ENCODE data around the gene RASA2.
"Not testable (repeated sequence)": the region's sequence is repeated elsewhere in the genome, so short reads cannot be mapped to it uniquely, and the experiment has no call there.

RASA2 gene

DNA sequence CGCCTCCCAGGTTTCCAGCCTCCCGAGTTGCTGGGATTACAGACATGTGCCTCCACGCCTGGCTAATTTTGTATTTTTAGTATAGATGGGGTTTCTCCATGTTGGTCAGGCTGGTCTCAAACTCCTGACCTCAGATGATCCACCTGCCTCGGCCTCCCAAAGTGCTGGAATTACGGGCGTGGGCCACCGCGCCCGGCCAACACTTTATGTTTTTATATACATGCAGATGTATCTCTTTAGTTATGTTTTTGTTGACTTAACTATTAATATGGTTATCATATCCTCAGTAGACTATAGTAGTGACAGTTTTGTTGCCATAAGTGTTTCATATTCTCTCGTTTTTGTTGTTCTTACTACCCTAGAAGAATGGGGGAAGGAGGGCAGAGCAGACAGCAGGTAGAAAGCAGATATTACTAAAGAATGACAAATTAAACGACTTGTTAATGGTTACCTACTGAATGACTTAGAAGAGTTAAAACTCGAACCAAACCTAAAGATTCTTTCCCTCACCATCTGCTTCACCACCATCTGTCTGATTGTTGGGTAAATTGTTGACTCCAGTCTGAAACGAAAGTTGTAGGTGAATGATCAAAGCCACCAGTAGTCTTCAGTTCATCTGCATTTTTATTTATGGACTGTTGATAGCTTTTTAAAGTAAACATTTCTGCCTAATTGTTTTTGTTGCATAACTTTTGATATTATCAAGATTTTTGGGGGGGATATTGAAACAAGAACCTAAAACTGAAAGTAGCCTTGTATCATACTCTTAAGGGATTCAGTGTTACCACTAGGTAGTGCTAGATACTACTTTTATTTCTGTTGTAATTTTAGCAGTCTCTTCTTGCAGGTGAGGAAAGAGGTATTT, 89.3 kb downstream of the RASA2 start:
- DNase-seq, result peak in 1 of 56 donors; percentile 6

DNA sequence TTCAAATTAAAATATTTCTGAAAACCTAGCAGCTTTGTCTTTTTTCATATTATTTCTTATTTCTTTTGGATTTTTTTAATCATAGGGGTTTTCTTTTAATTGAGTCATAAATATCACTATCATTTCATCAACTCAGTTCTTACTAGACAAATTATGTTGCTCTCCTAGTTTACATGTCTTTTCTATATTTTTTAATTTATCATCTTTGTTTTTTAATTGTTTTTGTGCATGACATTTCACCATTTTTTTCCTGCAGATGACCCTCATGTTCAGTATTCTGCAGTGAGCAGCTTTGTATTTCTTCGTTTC, 89.9 kb downstream of the RASA2 start:
- DNase-seq, result no peak

DNA sequence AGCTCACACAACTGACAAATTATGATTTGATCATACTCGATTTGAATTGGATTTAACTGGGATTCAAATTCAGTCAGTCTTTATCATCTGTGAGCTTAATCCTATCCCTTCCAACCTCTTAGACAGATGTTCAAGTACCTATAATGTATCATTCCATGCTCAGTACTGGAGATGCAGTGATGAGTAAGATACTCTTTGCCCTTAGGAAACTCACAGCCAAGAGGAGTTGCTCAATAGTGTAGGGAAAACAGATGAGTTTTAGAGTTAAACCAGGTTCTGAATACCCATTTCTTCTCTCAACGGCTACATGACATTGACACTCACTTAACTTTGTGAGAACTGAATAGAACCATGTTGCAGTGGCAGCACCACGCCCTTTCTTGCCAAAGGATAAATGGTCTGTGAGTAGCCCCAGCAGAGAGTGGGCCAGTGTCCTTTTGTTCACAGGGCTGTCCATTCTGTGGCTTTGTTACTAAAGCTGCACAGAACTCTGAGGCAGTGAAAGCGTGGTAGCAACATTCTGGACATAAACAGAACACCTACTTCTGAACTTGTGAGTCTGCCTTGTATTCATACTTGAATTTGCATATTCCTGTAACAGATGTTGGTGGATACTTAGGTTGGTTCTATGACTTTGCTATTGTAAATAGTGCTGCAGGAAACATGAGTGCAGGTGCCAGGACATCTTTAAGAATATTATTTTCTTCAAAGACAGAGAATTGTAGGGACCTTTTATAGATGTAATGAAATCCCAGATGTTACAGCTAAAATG, 91.6 kb downstream of the RASA2 start:
- no peak for DNase-seq

DNA sequence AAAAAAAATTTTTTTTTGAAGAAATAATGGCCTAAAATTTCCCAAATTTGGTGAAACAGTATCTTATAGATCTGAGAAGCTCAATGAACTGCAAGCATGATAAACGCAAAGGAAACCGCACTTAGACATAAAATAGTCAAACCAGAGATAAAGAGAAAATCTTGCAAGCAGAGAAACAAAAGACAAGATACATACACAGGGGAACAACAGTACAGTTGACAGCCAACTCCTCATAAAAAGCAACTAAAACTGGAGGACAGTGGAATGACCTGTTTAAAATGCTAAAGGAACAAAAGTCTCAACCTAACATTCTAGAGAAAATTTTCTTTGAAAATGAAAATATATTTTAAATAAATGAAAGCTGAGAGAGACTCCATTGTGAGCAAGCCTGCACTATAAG, 107.5 kb downstream of the RASA2 start:
- no peak for DNase-seq

DNA sequence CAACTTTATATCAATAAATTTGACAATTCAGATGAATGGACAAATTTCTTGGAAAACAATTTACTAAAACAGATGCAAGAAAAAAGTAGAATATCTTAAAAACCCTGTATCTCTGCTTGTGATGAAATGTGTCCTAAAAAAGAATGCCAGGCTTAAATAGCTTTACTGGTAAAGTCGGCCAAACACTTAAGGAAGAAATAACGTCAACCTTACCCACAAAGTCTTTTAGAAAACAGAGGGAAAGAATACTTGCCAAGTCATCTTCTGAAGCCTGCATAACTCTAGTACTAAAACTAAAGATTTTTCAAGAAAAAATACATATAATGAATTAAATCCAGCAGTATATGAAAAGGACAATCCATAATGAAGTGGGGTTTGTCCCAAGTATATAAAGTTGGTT, 111.1 kb downstream of the RASA2 start:
- DNase-seq, result no peak

DNA sequence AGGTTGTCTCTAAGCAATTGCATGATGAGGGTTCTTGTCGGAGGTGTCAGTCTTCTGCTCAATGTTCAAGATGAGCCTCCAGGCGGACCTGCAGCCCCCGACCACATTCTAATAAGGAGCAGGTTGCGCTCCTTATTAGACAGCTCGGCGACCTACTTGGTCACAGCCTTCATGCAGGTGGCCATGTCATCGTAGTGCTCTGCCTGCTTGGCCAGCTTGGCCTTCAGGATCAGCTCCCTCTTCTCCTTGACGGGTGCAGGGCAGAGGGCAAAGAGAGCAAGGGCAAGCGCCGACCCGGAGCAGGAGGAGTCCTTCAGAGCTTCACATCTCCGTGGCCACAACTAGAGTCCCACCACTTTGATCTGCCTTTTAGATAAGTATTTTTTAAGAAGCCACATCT, 113.5 kb downstream of the RASA2 start:
- DNase-seq, result no peak

DNA sequence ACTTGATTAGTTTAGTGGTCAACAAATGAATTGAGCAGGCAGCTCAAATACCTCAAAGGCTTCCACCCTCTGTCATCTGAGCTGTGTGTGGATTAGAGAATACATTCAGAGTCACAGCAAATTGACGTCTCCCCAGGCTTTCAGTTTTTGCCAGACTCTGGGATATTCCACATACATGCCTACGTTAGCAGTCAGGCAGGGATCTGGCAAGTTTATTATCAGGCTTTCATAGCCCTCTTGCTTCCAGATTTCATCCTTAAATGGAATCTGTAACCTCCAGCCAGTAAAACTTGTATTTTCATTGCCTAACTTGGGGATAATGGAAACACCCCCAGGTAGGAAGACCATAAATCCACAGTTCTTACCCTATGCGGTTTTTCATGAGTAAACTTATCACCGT, 115.9 kb downstream of the RASA2 start:
- no peak for DNase-seq

DNA sequence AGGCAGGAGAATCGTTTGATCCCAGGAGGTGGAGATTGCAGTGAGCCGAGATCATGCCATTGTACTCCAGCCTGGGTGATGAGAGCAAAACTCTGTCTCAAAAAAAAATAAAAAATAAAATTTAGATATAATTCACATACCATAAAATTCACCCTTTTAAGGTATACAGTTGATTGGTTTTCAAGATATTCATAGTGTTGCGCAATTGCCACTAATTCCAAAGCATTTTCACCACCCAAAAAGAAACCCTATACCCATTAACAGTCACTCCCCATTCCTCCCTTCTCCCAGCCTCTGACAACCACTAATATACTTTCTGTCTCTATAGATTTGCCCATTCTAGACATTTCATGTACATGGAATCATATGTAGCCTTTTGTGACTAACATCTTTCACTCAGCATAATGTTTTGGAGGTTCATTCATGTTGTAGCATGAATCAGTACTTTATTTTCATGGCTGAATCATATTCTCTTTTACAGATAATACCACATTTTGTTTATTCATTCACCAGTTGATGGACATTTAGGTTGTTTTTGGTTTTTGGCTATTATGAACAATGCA, 116.7 kb downstream of the RASA2 start:
- no peak for DNase-seq

DNA sequence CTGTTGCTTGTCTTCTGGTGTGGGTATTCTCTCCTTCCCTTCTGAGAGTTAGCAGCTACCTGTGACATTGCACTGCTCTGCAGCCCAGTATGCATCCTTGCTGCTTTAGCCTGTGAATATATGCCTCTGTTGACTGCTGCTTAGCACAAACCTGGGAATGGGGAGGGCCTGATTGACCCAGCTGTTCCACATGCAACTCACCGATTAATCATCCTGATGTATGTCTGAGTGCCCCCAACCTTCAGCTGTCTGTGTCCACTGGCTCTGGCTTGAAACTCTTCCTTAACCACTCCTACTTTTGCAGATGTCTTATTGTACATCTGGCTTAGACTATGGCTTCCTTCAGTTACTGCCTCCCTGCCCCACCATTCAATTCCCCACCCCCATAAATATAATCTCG, 119.1 kb downstream of the RASA2 start:
- no peak for DNase-seq

DNA sequence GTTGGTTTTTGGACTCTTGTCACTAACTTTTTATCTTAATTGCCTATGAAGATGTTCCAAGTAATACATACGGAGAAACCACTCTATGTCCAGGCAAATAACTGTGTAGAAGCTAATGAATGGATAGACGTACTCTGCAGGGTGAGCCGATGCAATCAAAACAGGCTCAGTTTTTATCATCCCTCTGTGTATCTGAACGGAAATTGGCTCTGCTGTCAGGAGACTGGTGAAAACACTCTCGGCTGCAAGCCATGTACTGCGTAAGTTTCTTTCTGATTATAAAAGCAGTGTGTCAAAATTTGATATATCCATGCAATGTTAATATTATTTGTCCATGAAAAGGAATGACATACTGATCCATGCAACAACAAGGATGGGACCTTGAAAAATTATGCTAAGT, 121.6 kb downstream of the RASA2 start:
- DNase-seq, result no peak

DNA sequence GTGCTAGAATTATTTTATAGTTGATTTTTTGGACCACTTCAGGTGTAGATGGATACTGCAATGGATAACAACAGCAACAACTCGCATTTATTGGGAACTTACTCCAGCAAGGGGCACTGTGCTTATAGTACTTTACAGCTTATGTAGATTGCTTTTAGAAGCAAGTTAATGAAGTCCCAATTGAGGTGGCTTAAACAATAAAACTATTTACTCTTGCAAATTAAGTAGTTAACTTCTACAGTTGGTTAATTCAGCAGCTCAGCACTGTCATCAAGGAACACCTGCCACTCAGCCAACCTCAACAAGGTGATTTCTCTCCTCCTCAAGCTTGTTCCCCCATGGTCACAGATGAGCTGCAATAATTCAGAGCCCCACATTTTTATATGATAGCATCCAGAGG, 124.1 kb downstream of the RASA2 start:
- DNase-seq, result no peak

DNA sequence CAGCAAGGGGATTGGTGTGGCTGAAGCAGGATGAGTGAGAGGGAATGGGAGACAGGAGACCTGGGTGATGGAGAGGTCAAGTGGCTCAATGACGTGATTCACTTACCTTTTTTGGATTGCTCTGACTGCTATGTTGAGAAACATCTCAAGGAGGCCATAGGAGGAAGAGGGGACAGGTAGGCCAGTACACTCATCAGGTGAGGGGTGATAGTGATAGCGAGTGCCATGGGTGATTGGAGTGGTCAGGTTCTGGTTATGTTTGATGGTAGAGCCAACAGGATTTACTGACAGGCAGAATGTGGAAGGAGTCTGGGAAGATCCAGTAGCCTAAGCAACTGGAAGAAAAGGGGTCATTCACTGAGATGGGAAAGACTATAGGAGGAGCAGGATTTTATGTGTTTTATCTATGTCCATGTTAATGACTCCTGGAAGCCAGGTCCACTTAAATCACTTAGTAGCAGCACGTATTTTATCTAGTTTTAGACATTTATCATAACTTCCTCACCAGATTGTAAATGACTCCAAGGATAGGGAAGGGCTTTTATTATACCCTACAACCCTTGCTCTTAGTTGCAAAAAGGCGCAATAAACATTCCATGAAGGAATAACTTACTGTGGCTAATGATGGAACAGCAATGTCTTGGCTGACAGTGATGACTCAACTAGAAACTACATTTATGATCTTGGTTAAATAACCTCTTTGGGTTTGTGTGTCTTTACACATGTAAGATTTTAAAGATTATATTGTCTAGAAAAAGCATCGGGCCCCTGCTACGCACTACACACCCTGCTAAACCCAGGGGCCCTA, 131.5 kb downstream of the RASA2 start:
- no peak for DNase-seq

DNA sequence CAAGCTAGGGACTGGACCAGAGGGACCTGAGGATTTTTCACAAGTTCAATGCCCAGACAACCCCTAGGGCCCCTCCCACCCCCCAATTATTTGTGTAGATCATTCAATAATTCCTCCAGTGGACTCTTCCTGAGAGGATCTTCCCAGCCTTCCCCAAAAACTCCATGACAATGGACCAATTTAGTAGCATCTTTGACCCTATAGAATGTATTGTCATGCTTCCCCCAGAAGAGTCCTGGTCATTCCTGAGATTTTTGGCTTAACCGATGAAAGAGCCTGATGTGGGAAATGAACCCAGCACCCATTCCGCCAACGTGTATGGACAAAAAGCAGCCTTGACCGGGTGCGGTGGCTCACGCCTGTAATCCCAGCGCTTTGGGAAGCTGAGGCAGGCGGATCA, 132.1 kb downstream of the RASA2 start:
- no peak for DNase-seq

DNA sequence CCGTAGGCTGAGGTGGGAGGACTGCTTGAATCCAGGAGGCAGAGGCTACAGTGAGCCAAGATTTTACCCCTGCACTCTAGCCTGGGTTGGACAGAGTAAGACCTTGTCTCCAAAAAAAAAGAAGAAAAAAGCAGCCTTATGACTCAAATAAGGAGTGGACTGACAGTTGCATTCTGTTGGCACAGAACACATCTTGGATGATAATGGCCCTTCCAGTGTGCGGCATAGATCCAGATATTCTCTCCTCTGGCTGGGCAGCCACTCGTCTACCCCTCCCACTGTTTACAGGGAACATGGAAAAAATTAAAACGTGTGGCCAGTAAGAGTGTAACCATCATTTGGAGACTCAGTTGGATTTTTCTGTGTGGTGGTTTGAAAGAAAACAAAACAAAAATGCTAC, 132.6 kb downstream of the RASA2 start:
- no peak for DNase-seq

DNA sequence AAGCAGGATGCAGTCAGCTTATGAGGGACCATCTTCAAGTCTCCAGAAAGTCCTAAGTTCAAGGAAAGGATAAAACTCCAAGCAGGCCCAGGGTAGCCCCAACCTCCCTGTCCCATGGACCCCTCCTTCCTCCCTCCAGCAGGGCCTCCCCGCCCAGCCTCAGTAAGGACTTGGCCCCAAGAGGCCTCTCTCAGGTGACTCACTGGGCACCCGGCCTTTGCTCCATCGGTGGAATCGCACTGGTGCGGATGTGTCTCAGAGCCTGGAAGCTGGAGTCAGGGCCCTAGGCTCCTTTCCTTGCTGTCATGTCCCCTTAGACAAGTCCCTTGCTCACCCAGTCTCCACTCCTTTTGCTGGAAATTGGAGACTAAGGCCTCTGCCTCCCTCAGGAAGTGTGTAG, 136.9 kb downstream of the RASA2 start:
- DNase-seq, result no peak

DNA sequence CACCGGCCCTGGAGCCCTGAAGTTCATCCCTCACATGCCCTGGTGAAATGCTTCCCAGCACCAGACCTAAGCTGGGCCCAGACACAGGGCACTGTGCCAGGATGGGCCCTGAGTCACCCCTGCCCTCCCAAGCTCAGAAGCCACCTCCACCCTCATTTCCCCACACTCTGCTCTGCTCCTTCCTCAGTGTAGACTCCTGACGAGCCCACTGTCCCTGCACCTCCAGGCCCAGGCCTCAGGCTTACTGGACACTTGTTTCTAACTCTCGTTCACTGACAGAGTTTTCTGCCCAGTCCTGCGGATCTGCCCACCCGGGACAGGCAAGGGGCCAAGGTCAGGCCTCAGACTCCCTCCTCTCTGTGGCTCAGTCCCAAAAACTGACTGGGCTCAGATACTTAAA, 138.7 kb downstream of the RASA2 start:
- DNase-seq, result no peak

DNA sequence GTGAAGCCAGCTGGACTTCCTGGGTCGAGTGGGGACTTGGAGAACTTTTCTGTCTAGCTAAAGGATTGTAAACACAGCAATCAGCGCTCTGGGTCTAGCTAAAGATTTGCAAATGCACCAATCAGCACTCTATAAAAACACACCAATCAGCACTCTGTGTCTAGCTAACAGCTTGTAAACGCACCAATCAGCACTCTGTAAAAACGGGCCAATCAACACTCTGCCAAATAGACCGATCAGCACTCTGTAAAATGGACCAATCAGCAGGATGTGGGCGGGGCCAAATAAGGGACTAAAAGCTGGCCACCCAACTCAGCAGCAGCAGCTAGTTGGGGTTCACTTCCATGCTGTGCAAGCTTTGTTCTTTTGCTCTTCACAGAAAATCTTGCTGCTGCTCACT, 141.5 kb downstream of the RASA2 start:
- DNase-seq, result not testable (repeated sequence)

DNA sequence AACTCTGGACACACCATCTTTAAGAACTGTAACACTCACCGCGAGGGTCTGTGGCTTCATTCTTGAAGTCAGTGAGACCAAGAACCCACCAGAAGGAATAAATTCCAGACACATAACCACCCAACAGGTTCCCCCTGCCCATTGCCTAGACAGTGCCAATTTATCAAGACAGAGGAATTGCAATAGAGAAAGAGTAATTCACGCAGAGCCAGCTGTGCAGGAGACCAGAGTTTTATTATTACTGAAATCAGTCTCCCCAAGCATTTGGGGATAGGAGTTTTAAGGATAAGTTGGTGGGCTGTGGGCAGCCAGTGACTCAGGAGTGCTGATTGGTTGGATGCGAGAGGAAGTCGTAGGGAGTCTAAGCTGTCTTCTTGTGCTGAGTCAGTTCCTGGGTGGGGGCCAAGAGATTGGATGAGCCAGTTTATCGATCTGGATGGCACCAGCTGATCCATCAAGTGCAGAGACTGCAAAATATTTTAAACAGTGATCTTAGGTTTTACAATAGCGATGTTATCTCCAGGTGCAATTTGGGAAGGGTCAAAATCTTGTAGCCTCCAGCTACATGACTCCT, 142.1 kb downstream of the RASA2 start:
- DNase-seq, result not testable (repeated sequence)

DNA sequence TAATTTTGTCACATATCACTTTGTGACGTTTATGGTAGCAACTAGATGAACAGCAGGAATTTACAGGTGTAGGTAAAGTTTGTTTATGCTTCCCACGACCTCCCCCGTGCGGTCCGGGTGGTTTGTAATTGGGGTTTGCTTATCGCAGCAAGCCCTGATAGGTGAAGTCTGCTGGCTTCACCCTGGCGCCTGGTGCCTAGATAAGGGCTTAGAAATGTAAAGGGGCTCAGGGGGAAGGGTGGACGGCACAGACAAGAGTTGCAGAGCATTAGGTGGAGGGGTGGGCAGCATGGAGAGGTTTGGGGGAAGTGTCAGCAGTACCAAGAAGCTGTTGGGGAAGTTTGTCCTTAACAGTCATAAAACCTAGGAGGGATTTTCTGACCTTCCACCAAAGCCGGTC, 143.1 kb downstream of the RASA2 start:
- no peak for DNase-seq

DNA sequence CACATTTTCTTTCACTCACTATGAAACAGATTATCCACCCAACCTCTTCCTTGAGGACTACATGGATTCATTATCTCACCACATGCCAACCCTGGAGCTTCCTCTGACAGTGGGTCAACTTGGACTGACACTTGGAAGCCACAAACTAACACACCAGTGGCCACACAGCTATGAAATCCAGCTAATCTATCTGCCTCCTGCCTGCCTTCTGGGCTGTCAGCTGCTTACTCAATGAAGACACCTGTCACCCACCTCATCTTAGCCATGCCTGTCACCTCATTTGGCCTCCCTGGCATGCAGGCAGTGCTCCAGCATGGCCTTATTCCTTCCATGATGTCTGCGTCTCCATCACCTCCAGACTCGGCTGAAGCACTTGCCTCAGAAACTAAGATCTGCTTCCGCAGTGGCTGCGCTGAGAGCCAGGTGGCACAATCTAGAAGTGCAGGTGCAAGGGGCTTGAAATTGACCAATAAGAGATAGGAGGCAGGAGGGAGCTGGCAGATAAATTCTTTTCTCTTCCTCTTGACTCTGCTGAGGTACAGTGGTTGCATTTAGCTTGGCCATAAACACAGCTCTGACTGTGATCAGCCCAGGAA, 146.1 kb downstream of the RASA2 start:
- DNase-seq, result no peak

DNA sequence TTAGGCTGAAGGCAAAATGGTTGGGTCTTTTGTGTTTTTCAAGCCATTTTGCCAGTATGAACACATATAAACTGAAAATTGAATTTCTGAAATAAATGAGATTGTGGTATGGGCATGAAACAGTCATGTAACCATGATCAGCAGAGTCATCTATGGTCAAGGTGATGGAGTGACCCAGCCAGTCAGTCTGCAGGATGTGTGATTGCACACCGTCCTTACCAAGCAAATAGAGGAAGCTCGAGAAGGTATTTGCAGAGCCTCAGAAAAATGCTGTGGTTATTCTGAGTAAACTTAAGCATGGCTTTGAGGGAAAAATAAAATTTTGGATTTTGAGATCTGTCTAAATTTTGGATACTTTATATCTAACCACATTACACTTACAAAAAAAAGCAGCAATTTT, 155.4 kb downstream of the RASA2 start:
- no peak for DNase-seq

Data from amygdala (tissue), 56 donors.